H9 (cell line): ENCODE data around the gene NXN. TPM values are rescaled to one million over a fixed set of nuclear protein-coding genes. Genes with fewer than 3 reads are reported as not detected.

Experiments used
- DNase-seq: peaks from one replicate; pipeline ENCODE4 v3.0.0-alpha.2; 2017
- H2AFZ ChIP-seq: one replicate; pipeline ENCODE4 v1.6.1; 2013; ENCODE audit warnings: mild to moderate bottlenecking, low read length, control low read depth, moderate library complexity
- H2AK5ac ChIP-seq: 2 replicates; pipeline ENCODE4 v1.6.1; 2013; ENCODE audit warnings: low read length, control low read depth, mixed read lengths; ENCODE audit not compliant: insufficient read length
- H2BK120ac ChIP-seq: one replicate; pipeline ENCODE4 v1.6.1; 2013; ENCODE audit warnings: low read depth, mild to moderate bottlenecking, low read length, control low read depth, inconsistent platforms; ENCODE audit not compliant: poor library complexity, severe bottlenecking
- H2BK12ac ChIP-seq: 2 replicates; pipeline ENCODE4 v1.6.1; 2013; ENCODE audit warnings: low read length, control low read depth, mixed read lengths, low read depth; ENCODE audit not compliant: insufficient read length
- H2BK15ac ChIP-seq: 2 replicates; pipeline ENCODE4 v1.6.1; 2013; ENCODE audit warnings: low read depth, low read length, control low read depth
- H2BK20ac ChIP-seq: one replicate; pipeline ENCODE4 v1.6.1; 2013; ENCODE audit warnings: low read depth, mild to moderate bottlenecking, low read length, control low read depth, inconsistent platforms; ENCODE audit not compliant: poor library complexity, severe bottlenecking
- H2BK5ac ChIP-seq: 2 replicates; pipeline ENCODE4 v1.6.1; 2013; ENCODE audit warnings: low read length, control low read depth, mixed read lengths; ENCODE audit not compliant: insufficient read length
- H3K14ac ChIP-seq: 2 replicates; pipeline ENCODE4 v1.6.1; 2013; ENCODE audit warnings: low read length, control low read depth; ENCODE audit not compliant: insufficient read depth
- H3K18ac ChIP-seq: 2 replicates; pipeline ENCODE4 v1.6.1; 2013; ENCODE audit warnings: low read depth, mild to moderate bottlenecking, mixed read lengths, low read length, control low read depth; ENCODE audit not compliant: insufficient read length
- H3K23ac ChIP-seq: 2 replicates; pipeline ENCODE4 v1.6.1; 2013; ENCODE audit warnings: low read length, control low read depth, mixed read lengths, low read depth; ENCODE audit not compliant: insufficient read length
- H3K23me2 ChIP-seq: 2 replicates; pipeline ENCODE4 v1.6.1; 2013; ENCODE audit warnings: low read depth, mild to moderate bottlenecking, mixed read lengths, low read length, control low read depth; ENCODE audit not compliant: insufficient read length, poor library complexity, severe bottlenecking
- H3K27ac ChIP-seq: 2 replicates; pipeline ENCODE4 v1.5.1; 2013; ENCODE audit warnings: low read length, control low read depth, mixed read lengths, low read depth; ENCODE audit not compliant: insufficient read length
- H3K27me3 ChIP-seq: 2 replicates; pipeline ENCODE4 v1.6.1; 2013; ENCODE audit warnings: low read length, control low read depth, inconsistent platforms; ENCODE audit not compliant: insufficient read depth
- H3K4ac ChIP-seq: 2 replicates; pipeline ENCODE4 v1.6.1; 2013; ENCODE audit warnings: low read depth, mild to moderate bottlenecking, control low read depth, inconsistent platforms, low read length, moderate library complexity
- H3K4me1 ChIP-seq: 2 replicates; pipeline ENCODE4 v1.6.1; 2013; ENCODE audit warnings: low read length, control low read depth, inconsistent platforms; ENCODE audit not compliant: insufficient read depth
- H3K4me2 ChIP-seq: 2 replicates; pipeline ENCODE4 v1.6.1; 2013; ENCODE audit warnings: low read length, control low read depth, mixed read lengths; ENCODE audit not compliant: insufficient read length, insufficient read depth
- H3K56ac ChIP-seq: 2 replicates; pipeline ENCODE4 v1.6.1; 2013; ENCODE audit warnings: low read depth, mild to moderate bottlenecking, mixed read lengths, low read length, control low read depth; ENCODE audit not compliant: insufficient read length
- H3K79me1 ChIP-seq: 2 replicates; pipeline ENCODE4 v1.6.1; 2013; ENCODE audit warnings: low read depth, mild to moderate bottlenecking, moderate library complexity, low read length, control low read depth, inconsistent platforms; ENCODE audit not compliant: insufficient read depth, poor library complexity, severe bottlenecking
- H3K79me2 ChIP-seq: 2 replicates; pipeline ENCODE4 v1.6.1; 2013; ENCODE audit warnings: low read length, control low read depth, inconsistent platforms; ENCODE audit not compliant: insufficient read depth
- H3K9ac ChIP-seq: 2 replicates; pipeline ENCODE4 v1.6.1; 2013; ENCODE audit warnings: low read length, control low read depth, mixed read lengths; ENCODE audit not compliant: insufficient read length; ENCODE audit errors: extremely low read depth
- H3K9me3 ChIP-seq: one replicate; pipeline ENCODE4 v1.6.1; 2013; ENCODE audit warnings: low read depth, low read length, inconsistent platforms; ENCODE audit not compliant: control insufficient read depth
- H3T11ph ChIP-seq: one replicate; pipeline ENCODE4 v1.6.1; 2013; ENCODE audit warnings: mild to moderate bottlenecking, low read length, control low read depth, inconsistent platforms
- H4K20me1 ChIP-seq: one replicate; pipeline ENCODE4 v1.6.1; 2013; ENCODE audit not compliant: control insufficient read depth, insufficient read length, insufficient read depth
- H4K5ac ChIP-seq: 2 replicates; pipeline ENCODE4 v1.6.1; 2013; ENCODE audit warnings: low read depth, mild to moderate bottlenecking, mixed read lengths, low read length, control low read depth; ENCODE audit not compliant: insufficient read length
- H4K8ac ChIP-seq: replicated peaks from 2 replicates; pipeline ENCODE4 v1.6.1; 2013; ENCODE audit warnings: low read length, control low read depth, mixed read lengths, low read depth; ENCODE audit not compliant: insufficient read length
- H4K91ac ChIP-seq: 2 replicates; pipeline ENCODE4 v1.6.1; 2013; ENCODE audit warnings: low read depth, mild to moderate bottlenecking, moderate library complexity, mixed read lengths, low read length, control low read depth; ENCODE audit not compliant: insufficient read length
- H3K27ac Mint-ChIP-seq, 3 experiments: 2 replicates in 2 of 3; 3 replicates in 1 of 3; pipeline ENCODE4 v1.8.0; 2020 to 2021; ENCODE audit warnings: mixed read lengths in 3 of 3, mild to moderate bottlenecking in 1 of 3, moderate library complexity in 1 of 3
- H3K27me3 Mint-ChIP-seq: 2 replicates; pipeline ENCODE4 v1.8.0; 2021; ENCODE audit warnings: low read depth, mild to moderate bottlenecking, moderate library complexity, mixed read lengths
- H3K36me3 Mint-ChIP-seq, 3 experiments: 2 replicates in 2 of 3; 3 replicates in 1 of 3; pipeline ENCODE4 v1.8.0; 2020 to 2021; ENCODE audit warnings: low read depth in 3 of 3, mixed read lengths in 3 of 3; ENCODE audit not compliant: insufficient read depth in 1 of 3
- H3K4me1 Mint-ChIP-seq, 2 experiments: 2 replicates each; pipeline ENCODE4 v1.8.0; 2020; ENCODE audit warnings: mixed read lengths in 2 of 2
- H3K4me3 Mint-ChIP-seq, 2 experiments: 2 replicates in 1 of 2; 3 replicates in 1 of 2; pipeline ENCODE4 v1.8.0; 2020 to 2021; ENCODE audit warnings: mild to moderate bottlenecking in 2 of 2, mixed read lengths in 2 of 2, moderate library complexity in 1 of 2
- H3K9me3 Mint-ChIP-seq, 2 experiments: 2 replicates in 1 of 2; 3 replicates in 1 of 2; pipeline ENCODE4 v1.8.0; 2020; ENCODE audit warnings: mild to moderate bottlenecking in 2 of 2, mixed read lengths in 2 of 2, moderate library complexity in 1 of 2
- CTCF ChIP-seq: fragments of 200-600 bp; sonication (generic); conservative IDR thresholded peaks from 3 replicates; pipeline ENCODE4 v1.8.0; 2021; ENCODE audit warnings: antibody characterized with exemption, mild to moderate bottlenecking
- WGBS: extraction: QIAGEN DNeasy Blood & Tissue Kit; methylation state at CpG from one replicate; pipeline ENCODE4 v1.1.7; 2013; ENCODE audit warnings: missing lambda C conversion rate, low lambda C conversion rate, mixed read lengths; ENCODE audit not compliant: insufficient read length; ENCODE audit errors: extremely low coverage; 5-methylcytosine and 5-hydroxymethylcytosine counted together
- long read RNA-seq: library from polyadenylated mRNA; unstranded; transcript quantifications from one replicate; pipeline ENCODE4 v2.0.0, GENCODE V29; 2020
- total RNA-seq: library from RNA; stranded (reverse); gene quantifications from 2 replicates; pipeline ENCODE4 v1.2.1, GENCODE V29; 2021

NXN gene
- total RNA-seq, result 91.7 and 93.6 TPM in 2 replicates
- long read RNA-seq, partial matches to known transcripts, result 3 of 32 reads
- long read RNA-seq, other reads (novel, unspliced or antisense), result 25 of 32 reads

GRCh38 chr17:979539-980405 lies at the start of gene NXN:
Gene NXN, minus strand, starts transcription at chr17:979776.
- Histone ChIP-seq H3K23ac (no peak within 1 kb of the TSS), H4K91ac (no peak within 1 kb of the TSS), H4K8ac (no peak within 1 kb of the TSS), H3K27me3 (no peaks in the 10 kb centered on the region), H3K56ac (no peak within 1 kb of the TSS), H2BK12ac (no peak within 1 kb of the TSS), H3K18ac (peak within 1 kb of the TSS; percentile 53), H3K4ac (no peak within 1 kb of the TSS), H3K14ac (peak within 1 kb of the TSS; percentile 84), H4K5ac (no peak within 1 kb of the TSS), H2BK5ac (no peak within 1 kb of the TSS), H2BK15ac (no peak within 1 kb of the TSS), H2AK5ac (no peak within 1 kb of the TSS), H3K23me2 (peaks cover 18% of the 10 kb centered on the region), H3K27ac (no peak within 1 kb of the TSS), H3K9ac (peak within 1 kb of the TSS; percentile 73), H3K79me1 (no peaks in the 10 kb centered on the region), H2BK20ac (no peak within 1 kb of the TSS), H3K4me1 (peaks cover 11% of the 10 kb centered on the region), H4K20me1 (no peaks in the 10 kb centered on the region), H2BK120ac (peak within 1 kb of the TSS; percentile 19), H3K4me2 (peak within 1 kb of the TSS; percentile 83), H3T11ph (no peak within 1 kb of the TSS), H3K79me2 (peaks cover 22% of the 10 kb centered on the region), H3K9me3 (no peaks in the 10 kb centered on the region), H2AFZ (no peak within 1 kb of the TSS)
- H3K4me1 Mint-ChIP-seq, result peaks cover 40% of the 10 kb centered on the region in 2 experiments
- WGBS, result no CpG with 5 or more reads among the region's 94 CpGs
- peak; percentile 91 for DNase-seq
- H3K27me3 Mint-ChIP-seq, result no peaks in the 10 kb centered on the region
- peak; percentile 22; the same call in 1 of the 3 replicates for TF ChIP-seq CTCF
- H3K9me3 Mint-ChIP-seq, result no peaks in the 10 kb centered on the region; a peak in 1 of 5 replicates
- peak within 1 kb of the TSS; percentile 79 to 93 for H3K4me3 Mint-ChIP-seq
- H3K27ac Mint-ChIP-seq, result peak within 1 kb of the TSS in 2 of 3 experiments; percentile 78 to 91; a peak in 4 of 7 replicates
- peaks cover 0 to 3% (median 2%) of the 10 kb centered on the region in 3 experiments; a peak in 2 of 7 replicates for H3K36me3 Mint-ChIP-seq
